Stimulated activated CD8-positive, alpha-beta memory T cell treated with anti-CD3 and anti-CD28 coated beads, Interleukin-4, amount 100 ng/mL, for 4 hours (primary cell): ENCODE data around the gene OR2F2.

ENCODE experiments used
- DNase-seq, 2 donors: peaks; one replicate each; pipeline ENCODE4 v3.0.0-alpha.2; 2020; ENCODE audit warnings: low read depth in 2 of 2, low spot score in 1 of 2

OR2F2 gene

DNA sequence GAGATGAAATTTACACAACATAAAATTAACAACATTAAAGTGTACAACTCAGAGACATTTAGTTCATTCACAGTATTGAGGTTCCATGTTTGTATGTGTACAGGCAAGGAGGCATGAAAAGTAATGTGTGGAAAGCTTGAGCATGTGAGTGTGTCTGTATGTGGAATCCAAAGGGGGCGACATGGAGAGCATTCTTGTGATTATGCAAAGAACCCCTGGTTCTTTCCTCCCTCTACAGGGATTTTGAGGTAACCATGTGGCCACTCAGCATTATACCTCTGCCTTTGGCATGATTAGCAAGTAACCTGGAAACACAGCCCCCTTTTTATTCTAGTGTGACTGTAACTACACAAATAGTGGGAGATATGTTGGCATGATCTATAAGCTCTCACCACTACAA is 40.6 kb downstream of the OR2F2 start:
- no peak for DNase-seq

DNA sequence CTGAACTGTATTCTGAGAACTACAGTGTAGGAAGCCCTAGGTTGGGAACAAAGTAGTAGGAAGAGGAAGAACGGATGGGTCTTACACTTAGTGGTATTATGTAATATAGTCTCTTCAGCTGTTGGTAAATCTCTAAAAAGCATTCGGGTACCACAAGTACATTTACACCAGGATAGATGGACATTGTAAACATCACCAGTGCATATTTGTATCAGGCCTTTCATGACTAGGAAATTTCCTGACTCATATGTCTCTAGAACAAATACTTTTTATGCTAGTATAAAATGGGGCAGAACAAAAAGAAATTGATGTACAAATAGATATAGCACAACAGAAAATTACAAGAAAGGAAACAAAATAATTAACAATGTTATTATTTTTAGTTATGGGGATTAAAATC is 43.6 kb downstream of the OR2F2 start:
- DNase-seq = no peak

GRCh38 chr7:143979359-143979758 is 44.3 kb downstream of the OR2F2 start:
- no peak for DNase-seq

- DNase-seq = no peak
These were observed 45.0 kb downstream of the OR2F2 start for GRCh38 chr7:143979998-143980397.

DNA sequence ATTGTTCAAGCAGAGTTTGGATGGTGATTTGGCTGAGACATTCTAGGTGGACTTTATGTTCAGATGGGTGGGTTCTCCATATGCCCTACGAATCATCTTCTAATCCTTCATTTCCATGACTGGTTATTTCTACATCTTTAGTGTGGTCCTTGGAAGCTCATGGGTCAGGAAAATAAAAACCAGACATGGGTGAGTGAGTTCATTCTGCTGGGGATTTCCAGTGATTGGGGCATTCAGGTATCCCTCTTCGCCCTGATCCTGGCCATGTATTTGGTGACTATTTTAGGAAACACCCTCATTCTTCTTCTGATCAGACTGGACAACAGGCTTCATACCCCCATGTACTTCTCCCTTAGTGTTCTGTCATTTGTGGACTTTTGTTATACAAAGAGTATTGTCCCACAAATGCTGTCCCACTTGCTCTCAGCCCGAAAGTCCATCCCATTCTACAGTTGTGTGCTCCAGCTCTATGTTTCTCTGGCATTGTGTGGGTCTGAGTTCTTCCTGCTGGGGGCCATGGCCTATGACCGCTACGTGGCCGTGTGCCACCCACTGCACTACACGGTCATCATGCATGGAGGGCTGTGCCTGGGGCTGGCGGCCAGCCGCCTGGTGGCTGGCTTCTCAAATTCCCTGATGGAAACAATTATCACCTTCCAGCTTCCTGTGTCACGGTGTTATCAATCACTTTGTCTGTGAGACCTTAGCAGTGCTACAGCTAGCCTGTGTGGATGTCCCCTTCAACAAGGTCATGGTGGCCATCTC is 45.9 kb downstream of the OR2F2 start:
- no peak for DNase-seq

DNA sequence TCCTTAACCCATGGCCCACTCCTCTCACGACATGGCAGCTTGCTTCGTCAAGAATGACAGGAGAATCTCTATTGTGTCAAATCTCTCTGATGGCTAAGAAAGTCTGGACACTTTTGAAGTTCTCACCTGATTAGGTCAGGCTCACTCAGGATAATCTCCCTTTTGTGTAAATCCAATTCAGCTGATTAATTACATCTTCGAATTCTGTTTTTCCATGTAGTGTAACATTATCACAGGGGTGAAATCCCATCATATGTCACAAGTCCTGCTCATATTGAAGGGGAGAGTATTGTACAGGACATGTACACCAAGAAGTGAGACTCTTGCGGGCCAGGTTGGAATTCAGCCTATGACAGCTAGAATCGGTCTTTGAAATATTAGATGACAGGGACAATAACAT is 48.9 kb downstream of the OR2F2 start:
- no peak for DNase-seq
